Measurements from ENCODE around the gene PTGER1.
"Not testable (repeated sequence)": the region's sequence is repeated elsewhere in the genome, so short reads cannot be mapped to it uniquely, and the experiment has no call there.

The PTGER1 gene

GRCh38 chr19:14467816-14468215, 7.3 kb downstream of the PTGER1 start:
- H3K4me3 ChIP-seq (ENCODE audit: low read depth, low read length), result no peak overlapping the region
- no peak for TF ChIP-seq CTCF (IDR thresholded peaks at IDR 0.05; ENCODE audit: insufficient read depth, low read depth, low read length, missing control alignments)
- DNase-seq (ENCODE audit: low read depth), result no peak

DNA sequence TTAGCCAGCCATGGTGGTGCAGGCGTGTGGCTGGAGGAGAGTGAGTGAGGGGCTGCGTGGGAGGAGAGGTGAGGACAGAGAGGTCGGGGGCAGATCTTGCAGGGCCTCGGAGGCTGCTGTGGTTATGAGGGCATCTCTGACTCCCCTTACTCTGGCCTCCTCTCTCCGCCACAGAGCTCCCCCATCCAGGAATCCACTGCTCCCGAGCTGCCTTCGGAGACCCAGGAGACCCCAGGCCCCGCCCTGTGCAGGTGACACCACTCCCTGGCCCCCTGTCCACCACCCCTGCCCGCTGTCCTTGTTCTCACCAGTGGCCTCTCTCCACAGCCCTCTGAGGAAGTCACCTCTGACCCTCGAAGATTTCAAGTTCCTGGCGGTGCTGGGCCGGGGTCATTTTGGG, 7.8 kb downstream of the PTGER1 start:
- TF ChIP-seq CTCF (IDR thresholded peaks at IDR 0.05; ENCODE audit: insufficient read depth, low read depth, low read length, missing control alignments), result no peak
- DNase-seq (ENCODE audit: low read depth), result no peak
- H3K4me3 ChIP-seq (ENCODE audit: low read depth, low read length), result no peak overlapping the region

GRCh38 chr19:14463747-14464146, 11.4 kb downstream of the PTGER1 start:
- no peak for TF ChIP-seq CTCF (IDR thresholded peaks at IDR 0.05; ENCODE audit: insufficient read depth, low read depth, low read length, missing control alignments)
- H3K4me3 ChIP-seq (ENCODE audit: low read depth, low read length), result no peak overlapping the region
- no peak for DNase-seq (ENCODE audit: low read depth)

DNA sequence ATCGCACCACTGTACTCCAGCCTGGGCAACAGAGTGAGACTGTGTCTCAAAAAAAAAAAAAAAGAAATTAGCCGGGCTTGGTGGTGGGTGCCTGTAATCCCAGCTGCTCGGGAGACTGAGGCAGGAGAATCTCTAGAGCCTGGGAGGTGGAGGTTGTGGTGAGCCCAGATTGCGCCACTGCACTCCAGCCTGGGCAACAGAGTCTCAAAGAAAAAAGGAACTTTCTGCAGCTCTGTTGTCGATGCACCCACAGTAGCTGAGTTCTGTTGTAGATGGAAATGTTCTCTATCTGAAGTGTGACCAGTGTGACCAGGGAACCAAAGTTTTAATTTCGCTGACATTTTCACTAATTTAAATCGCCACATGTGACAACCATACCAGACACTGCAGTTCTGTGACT, 12.8 kb downstream of the PTGER1 start:
- not testable (repeated sequence) for H3K4me3 ChIP-seq (ENCODE audit: low read depth, low read length); DNase-seq (ENCODE audit: low read depth)

GRCh38 chr19:14460935-14461334, 14.2 kb downstream of the PTGER1 start:
- no peak for TF ChIP-seq CTCF (IDR thresholded peaks at IDR 0.05; ENCODE audit: insufficient read depth, low read depth, low read length, missing control alignments)
- no peak for DNase-seq (ENCODE audit: low read depth)
- H3K4me3 ChIP-seq (ENCODE audit: low read depth, low read length), result no peak overlapping the region

DNA sequence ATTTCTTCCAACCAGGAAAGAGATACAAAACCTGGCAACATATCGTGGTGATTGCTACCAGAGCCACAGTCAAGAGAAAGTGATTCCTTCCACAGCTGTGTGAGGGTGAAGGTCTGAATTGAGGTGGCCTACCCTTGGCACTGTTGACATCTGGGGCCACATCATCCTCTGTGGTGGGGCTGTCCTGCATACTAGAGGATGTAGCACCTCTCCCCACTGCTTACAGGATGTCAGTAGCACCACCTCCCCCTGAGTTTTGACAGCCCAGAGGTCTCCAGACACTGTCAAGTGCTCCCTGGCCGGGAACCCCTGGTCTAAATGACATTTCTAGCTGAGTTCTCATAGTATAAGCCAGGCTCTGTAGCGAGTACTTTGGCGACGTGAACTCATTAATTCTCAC, 15.5 kb downstream of the PTGER1 start:
- TF ChIP-seq CTCF (IDR thresholded peaks at IDR 0.05; ENCODE audit: insufficient read depth, low read depth, low read length, missing control alignments), result no peak
- DNase-seq (ENCODE audit: low read depth), result no peak
- H3K4me3 ChIP-seq (ENCODE audit: low read depth, low read length), result no peak overlapping the region

DNA sequence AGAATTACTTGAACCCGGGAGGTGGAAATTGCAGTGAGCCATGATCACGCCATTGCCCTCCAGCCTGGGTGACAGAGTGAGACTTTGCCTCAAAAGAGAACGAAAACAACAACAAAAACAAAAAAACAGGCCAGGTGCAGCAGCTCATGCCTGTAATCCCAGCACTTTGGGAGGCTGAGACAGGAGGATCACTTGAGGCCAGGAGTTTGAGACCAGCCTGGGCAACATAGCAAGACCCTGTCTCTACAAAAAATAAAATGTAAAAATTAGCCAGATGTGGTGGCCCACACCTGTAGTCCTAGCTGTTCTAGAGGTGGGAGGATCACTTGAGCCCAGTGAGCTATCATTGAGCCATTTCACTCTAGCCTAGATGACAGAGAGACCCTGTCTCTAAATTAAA, 22.9 kb downstream of the PTGER1 start:
- H3K4me3 ChIP-seq (ENCODE audit: low read depth, low read length); DNase-seq (ENCODE audit: low read depth): not testable (repeated sequence)

- no peak for DNase-seq (ENCODE audit: low read depth)
- TF ChIP-seq CTCF (IDR thresholded peaks at IDR 0.05; ENCODE audit: insufficient read depth, low read depth, low read length, missing control alignments), result no peak
- H3K4me3 ChIP-seq (ENCODE audit: low read depth, low read length), result no peak overlapping the region
Observed at GRCh38 chr19:14450876-14451275, 24.3 kb downstream of the PTGER1 start.
